G401.6 (cell line): Measurements from ENCODE around the gene ALPK3.
"Not testable (repeated sequence)": the region's sequence is repeated elsewhere in the genome, so short reads cannot be mapped to it uniquely, and the experiment has no call there.

ENCODE experiments used
- FAIRE-seq: peaks from 2 replicates; lab custom pipeline; 2012; peaks lifted over from hg19 to GRCh38; lab: Jason Lieb, UNC

Gene ALPK3

GRCh38 chr15:84874981-84875699 is 58.0 kb downstream of the ALPK3 start:
- FAIRE-seq: no peak

DNA sequence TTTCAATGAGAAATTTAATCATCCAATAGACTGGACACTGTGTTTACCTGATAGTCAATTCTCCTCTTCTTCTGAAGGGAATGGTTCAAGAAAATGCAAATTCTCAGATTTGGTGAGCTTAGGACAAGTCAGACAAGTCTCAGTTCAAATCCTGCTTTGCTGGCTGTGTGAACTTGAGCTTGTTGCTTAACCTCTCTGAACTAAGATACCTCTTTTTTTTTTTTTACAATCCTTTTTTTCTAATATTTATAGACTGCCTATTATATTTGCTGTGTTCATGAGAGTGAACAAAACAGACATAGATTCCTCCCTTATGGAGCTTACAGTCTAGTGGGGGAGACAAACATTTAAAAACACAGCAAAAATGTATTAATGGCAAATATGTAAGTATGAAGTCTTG is 59.1 kb downstream of the ALPK3 start:
- FAIRE-seq: no peak

- FAIRE-seq: not testable (repeated sequence)
Observed at GRCh38 chr15:84877701-84878100, 60.5 kb downstream of the ALPK3 start.

- no peak for FAIRE-seq
Observed at GRCh38 chr15:84878504-84878903, 61.3 kb downstream of the ALPK3 start.

- FAIRE-seq: no peak
Observed at GRCh38 chr15:84879088-84879780, 62.1 kb downstream of the ALPK3 start.

- FAIRE-seq: no peak
Observed at GRCh38 chr15:84880007-84880406, 62.9 kb downstream of the ALPK3 start.

DNA sequence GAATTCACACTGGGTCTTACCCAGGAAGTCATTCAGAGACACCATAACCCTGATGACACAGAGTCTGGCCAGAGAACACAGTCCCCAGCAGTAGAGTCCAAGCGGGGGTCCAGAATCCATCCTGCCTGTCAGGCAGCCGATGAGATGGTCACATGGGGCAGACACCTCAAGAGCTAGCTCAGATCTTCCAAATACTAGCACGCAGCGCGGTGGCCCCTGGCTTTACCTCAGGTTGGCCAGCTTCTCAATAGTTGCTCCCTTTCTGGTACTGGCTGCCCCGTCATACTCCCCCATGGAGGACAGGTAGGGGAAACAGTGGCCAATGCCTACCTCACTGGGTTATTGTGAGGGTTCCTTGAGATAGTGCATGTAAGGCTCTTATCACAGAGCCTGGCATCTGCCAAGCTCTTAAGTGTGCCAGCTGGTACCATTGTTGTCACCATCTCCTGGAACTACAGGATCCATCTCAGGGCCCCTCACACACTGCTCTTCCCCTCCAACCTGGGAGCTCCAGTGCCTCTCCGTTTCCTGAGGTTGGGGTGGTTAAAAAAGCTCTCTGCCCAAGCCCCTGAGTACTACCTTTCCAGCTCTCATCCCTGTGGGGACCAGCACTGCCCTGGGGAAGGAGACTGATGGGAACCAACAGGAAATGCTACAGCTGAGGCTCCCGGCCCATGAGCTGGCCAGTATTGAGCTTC is 63.8 kb downstream of the ALPK3 start:
- no peak for FAIRE-seq

GRCh38 chr15:84881520-84881830 is 64.3 kb downstream of the ALPK3 start:
- no peak for FAIRE-seq

DNA sequence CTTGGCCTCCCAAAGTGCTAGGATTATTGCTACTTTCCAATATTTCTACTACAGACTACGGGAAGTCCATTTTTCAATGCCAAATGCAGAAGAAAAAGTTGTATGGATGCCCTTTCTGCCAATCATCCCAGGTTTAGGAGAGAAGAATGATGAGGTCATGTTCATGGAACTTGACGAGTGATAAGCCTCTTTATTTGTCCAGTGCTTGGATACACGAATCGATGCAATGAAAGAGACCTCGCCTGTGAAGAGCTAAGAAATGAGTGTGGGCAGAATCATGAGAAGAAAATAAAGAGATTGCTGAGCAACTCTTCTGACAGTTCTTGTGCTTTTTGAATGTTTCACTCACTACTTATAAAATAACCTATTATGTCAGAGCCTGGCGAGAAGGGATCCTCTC is 66.3 kb downstream of the ALPK3 start:
- no peak for FAIRE-seq

DNA sequence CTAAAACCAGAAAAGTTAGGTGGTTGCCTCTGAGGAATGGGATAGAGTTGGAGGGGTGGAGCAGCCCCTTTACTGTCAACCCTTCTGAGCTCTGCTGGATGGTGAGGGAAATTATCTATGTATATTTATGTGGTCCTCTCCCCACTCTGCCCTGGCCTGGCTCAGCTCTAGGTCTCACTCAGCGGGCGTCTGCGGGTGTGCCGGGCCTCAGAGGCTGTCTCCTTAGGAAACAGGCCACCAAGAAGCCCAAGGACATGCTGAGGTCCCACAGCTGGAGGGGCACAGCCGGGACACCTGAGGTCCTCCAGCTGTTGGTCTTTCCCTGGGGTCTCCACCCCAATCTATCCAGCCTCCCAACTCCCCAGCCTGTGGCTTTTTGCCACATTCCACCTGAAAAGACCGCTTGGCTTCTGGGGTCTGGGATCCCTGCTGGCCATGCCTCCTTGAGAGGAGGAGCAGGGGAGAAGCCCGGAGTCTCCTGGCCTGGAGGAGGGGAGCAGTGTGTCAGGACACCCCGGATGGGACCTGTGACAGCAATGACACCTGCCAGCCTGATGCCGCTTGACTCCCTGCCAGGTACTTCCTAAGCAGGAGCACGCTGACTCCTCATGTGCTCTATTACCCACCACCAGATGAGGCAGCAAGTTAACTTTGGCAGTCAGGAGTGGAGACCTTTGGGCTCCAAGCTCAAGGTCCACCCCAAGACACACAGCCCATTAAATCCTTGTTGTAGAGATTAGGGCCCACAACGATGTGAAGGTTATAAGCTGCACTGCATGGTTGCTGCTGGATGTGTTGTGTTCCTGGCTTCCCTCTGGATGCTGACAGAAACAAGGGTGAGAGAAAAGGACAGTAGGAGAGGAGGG is 67.0 kb downstream of the ALPK3 start, which contains the start of gene SLC28A1:
SLC28A1 (plus strand) TSS at position 747 of the 866 bp plus-strand sequence. CDS start 3,099 bp downstream, outside the sequence.
- no peak for FAIRE-seq

- no peak for FAIRE-seq
Observed at GRCh38 chr15:84885801-84886200, 68.6 kb downstream of the ALPK3 start.

- no peak for FAIRE-seq
Observed at GRCh38 chr15:84886211-84886983, 69.2 kb downstream of the ALPK3 start.

DNA sequence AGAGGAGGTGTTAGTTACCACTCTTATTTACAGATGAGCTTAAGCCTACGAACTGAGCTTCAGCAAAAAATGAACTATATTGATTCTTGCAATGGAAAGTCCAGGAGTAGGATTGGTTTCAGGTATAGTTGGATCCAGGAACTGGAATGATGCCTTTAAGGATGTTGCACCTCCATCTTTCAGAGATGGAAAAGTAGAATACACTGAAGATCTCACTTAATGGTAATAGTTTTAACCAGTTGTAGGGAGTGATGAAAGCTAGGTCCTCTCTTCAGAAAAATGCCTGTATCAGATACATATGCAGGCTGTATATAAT is 69.8 kb downstream of the ALPK3 start:
- no peak for FAIRE-seq

DNA sequence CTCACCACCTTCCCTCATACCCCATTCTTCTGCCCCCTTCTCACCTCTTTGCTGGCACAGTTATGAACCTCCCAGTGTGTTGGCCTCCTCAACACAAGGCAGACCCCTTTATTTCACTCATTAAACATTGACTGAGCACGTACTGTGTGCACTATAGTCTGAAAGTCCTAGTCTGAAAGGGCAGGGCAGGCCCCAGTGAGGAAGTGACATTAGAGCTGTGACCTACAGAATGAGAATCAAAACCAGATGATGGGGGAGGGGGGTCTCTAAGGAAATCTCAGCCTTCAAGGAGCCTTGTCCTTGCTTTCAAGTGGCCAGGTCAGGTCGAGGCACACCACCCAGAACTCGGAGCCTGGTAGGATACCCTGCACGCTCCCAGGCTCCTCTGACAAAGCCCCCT is 70.8 kb downstream of the ALPK3 start:
- FAIRE-seq: no peak

DNA sequence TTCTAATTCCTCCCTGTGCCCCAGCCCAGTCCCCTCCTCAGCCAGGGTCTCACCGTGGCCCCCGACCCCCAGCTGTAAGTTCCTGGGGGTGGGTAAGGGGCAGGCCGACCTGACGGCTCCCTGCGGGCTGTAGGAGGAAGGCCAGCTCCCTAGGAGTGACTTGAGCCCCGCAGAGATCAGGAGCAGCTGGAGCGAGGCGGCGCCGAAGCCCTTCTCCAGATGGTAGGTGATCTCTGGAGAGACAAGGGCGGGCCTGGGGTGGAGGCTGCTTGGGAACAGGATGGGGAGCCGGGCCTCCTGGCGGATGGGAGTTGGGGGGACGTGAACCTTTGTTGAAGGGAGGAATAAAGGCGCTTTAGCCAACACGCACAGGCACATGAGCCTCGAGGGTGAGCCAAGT is 71.5 kb downstream of the ALPK3 start:
- FAIRE-seq: no peak

DNA sequence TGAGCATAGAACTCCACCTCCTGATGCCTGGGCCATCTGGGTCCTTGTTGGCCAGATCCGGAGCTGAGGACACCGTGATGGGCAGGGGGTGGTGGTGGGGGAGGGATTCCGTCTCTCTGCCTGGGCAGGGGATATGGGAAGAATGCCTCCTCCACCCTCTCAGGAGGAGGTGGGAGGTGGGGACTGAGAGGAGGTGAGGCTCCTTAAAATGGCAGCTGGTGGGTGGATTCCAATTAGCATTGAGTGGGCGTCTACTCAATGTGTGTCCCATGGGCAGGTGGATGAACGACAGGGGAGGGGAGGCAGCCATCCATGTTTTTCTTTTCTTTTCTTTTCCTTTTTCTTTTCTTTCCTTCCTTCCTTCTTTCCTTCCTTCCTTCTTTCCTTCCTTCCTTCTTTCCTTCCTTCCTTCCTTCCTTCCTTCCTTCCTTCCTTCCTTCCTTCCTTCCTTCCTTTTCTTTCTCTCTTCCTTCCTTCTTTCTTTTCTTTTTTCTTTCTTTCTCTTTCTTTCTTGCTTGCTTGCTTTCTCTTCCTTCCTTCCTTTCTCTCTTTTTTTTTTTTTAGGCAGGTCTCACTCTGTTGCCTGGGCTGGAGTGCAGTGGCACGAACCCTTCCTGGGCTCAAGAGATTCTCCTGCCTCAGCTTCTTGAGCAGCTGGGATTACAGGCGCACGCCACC is 72.3 kb downstream of the ALPK3 start:
- FAIRE-seq: no peak

GRCh38 chr15:84889991-84890669 is 73.0 kb downstream of the ALPK3 start:
- FAIRE-seq: no peak

GRCh38 chr15:84890670-84891162 is 73.6 kb downstream of the ALPK3 start:
- FAIRE-seq: no peak

- no peak for FAIRE-seq
Observed at GRCh38 chr15:84891339-84891738, 74.2 kb downstream of the ALPK3 start.

GRCh38 chr15:84892786-84893307 is 75.7 kb downstream of the ALPK3 start:
- no peak for FAIRE-seq
